HG03060 (cell line): Measurements from ENCODE around the gene XPO4.

Source experiments
- ATAC-seq: cut with Tn5 transposase; IDR thresholded peaks from one replicate; pipeline ENCODE4 v1.9.1; 2021; ENCODE audit warnings: low read depth, moderate number of reproducible peaks; ENCODE audit not compliant: unreplicated experiment

XPO4 gene

DNA sequence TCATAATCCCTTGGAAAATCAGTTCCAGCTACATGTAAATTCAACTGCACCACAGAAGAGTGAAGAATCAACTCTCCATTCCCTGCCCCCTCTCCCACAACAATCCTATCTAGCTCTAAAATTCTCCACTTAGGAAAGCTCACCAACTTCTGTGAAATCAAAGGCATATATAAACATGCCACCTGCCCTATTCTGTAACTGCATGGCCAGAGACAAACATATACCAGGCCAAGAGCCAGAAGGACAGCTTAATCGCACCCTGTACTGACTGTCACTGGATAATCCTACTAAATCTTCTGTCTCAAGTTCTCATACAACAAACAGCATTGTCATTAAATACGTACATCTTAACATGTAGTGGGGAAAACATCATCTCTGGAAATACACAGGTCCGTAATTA, 70.6 kb downstream of the XPO4 start:
- no peak for ATAC-seq

DNA sequence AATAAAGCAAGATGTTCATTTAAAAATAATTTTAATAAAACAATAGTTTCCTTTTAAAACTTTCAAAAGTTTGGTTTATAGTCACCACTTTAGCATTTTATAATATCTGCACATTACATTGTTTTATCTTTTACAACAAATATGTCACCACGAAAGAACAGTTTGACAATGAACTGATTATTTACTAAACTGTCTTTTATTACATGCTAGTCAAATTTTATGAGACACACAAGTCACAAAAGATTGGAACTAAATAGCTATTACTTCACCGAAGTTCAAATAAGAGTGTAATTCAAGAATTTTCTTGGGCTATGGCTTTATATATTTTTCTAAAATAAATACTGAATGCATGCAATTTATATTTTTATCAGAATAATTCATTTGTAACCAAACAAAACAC, 71.3 kb downstream of the XPO4 start:
- no peak for ATAC-seq

DNA sequence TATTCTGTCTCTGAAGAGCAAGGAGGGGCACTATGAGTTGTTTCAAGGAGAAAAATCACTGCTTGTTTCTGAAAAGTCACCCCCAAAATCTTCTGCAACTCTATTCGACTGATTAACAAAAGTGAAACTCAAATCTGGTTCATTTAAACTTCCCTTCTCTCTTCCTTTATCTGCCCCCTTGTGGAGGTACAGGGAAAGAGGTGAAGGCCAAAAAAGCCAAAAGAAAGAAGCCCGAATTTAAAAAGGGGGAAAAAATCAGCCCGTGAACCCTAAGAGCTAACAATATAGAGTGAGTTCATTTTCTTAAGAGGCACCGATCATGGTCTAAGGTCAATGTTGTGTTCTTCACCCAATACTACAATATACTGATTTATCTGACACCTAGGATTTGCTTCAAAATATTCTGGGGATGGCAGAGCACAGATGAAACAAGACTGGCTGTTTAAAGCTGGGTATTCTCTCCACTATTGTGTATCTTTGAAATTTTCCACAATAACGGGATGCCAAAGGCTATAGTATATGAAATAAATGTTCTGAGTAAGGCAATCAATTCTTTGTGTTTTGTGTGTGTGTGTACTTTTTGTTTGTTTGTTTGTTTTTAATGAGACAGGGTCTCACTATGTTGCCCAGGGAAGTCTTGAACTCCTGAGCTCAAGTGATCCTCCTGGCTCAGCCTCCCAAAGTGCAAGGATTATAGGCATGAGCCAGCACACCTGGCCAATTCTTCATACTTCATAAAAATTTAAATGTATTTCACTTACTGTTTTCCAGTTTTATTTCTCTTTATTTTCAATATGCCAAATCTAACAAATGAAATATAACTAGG, 73.8 kb downstream of the XPO4 start:
- no peak for ATAC-seq

DNA sequence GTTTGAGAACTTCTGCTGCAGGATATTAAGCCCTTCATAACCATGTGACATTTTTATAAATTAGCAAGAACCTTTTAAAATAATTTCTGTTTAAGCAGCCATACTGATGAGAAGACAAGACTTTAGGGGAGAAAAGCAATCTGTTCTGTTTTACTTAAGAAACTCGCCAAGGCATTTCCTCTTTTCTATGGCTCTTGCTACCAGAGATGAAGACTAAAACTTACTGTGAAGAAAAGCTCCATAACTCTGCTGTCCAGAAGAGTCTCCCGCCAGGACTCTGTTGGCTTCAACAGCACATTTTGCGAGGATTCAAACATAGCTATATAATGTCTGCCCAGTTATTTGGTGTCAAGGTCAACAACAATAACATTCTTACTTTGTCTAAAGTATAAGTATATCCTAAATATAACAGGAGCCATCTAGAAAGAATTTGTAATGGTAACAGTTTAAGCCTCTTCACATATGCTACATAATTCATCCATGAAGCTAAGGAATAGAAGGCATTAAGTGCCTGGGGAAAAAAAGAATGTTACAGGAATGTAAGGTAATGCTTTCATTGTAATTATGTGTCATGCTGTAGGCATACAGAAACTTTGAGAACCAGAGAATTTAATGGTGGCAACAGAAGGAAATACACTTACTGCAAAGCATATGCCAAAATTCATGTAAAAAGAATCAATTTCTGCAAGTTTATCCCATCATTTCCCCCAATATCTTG, 75.5 kb downstream of the XPO4 start:
- no peak for ATAC-seq

DNA sequence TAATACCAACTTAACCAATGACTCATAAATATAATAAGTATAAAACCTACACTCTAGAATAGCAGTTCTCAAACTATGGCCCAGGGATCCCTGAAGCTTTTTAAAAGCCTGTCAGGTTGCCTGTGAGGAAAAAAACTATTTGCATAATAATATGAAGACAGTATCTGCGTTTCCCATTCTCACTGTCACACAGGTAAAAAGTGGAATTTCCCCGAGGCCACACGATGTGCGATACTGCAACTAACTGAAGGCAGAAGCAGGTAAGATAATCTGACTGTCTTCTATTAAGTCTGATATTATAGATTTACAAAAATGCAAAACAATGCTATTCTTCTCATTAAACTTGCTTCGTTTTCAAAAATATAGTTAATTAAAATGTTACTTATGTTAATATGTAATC, 76.2 kb downstream of the XPO4 start:
- no peak for ATAC-seq

DNA sequence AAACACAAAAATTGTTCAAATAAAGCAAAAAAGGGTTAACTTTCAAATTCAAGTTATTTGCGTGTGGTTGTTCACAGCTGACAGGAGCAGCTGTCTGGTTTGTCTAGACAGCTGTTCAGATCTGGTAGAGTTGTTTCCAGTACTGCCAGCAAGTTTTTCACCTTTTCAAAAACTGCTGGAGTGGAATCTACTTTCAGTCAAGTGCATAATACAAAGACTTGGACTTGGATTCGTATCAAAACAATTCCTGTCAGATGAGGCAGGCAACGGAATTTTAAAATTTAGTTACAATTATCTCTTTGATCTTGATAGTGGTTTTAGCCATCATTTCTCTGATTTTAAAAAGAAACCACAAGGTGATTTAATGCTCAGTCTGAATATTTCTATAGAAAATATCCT, 77.1 kb downstream of the XPO4 start:
- ATAC-seq: no peak

DNA sequence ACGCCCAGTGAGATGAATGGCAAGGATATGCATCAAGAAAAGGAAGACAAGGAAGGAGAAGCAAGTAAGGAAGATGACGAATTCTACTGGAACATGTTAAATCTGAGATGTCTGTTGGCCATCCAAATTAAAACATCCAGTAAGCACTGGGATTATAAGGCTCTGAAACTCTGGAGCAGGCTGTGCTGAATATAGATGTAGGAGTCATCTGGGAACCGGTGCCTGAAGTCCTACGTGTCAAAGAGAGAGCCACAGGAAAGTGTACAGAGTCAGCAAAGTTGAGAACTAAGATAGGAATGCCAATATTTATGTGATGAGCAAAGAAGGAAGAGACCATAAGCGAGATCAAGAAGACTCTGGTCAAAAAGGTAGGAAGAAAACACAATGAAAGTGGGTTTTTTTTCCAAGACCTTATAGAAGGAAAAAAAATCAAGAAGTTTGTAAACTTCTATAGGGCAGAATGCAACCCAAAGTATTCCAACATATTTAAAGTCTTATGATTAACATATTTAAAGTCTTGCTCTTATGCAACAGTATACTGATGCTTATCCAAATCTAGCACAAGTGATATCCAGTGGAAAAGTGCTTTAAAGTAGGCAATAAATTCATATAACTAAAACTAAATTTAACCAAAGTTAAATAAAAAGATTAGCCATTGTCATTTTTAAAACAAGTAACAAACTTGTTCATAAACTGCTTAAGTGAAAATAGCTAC, 77.6 kb downstream of the XPO4 start:
- ATAC-seq: no peak

DNA sequence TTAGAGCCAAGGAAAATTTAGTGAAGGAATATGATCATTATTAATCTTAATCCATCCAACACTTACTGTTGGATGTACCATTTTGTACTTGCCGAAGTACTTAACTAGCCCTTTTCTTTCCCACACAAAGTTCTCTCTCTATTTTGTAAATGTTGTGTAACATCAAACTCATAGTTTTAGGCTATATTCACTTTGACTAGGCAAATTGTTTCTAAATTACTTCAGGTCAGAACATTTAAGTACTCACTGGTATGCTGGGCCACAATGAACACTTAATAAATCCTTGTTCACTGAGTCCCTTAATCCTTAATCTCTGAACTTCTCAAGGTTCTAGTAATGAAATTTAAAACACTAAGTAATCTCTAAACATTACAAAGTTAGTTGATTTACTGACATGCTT, 79.5 kb downstream of the XPO4 start:
- ATAC-seq: no peak

DNA sequence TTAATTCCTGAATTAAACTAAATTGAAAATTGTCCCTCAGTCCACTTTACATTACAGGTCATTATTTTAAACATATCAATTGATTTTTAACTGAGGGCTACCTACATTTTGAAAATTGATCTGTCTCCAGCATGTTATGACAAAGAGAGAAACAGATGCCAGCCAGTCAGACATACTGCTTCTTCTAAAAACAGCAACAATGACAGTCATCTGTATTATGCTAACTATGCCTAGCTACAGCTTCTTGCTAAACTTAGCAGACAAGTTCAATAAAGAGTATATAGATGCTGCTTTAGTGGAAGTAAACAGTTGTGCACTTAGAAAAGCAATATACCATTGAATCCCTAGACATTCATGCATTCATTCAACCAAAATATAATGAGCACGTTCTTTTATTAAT, 80.1 kb downstream of the XPO4 start:
- no peak for ATAC-seq

DNA sequence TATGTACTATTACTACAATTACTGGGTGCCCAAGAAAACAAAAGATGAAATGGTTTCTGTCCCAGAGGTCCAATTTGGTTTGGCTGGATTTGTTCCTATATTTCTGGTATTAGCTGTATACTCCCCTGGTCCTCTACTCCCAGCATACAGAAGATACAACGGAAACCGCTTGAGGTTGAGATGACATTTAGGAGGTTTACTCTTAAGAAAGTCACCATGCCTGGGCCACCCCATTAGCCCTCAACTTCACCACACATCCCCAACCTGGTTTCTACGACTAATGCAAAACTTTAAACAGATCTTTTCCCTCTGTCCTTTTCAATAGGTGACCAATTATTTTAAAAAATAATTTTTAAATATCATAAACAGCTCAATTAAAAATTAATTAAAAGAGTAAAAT, 82.8 kb downstream of the XPO4 start:
- ATAC-seq: no peak

DNA sequence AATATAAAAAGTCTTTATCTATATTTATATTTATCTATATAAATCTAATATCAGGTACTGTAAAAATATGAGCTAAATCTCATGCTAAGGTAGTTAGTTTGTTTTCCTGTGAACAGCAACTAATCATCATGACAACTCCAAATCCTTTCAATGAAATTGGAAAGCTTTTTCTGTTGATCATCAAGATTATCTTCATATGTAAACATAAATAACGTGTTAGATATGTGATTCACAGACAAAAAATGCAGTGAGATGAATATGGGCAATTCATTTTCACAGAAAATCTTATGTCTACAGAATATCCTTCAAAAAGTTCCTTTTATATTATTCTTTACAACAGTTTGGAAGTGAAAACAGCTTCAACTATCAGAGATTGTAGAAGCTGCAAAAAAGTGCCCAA, 87.1 kb downstream of the XPO4 start:
- ATAC-seq: no peak

DNA sequence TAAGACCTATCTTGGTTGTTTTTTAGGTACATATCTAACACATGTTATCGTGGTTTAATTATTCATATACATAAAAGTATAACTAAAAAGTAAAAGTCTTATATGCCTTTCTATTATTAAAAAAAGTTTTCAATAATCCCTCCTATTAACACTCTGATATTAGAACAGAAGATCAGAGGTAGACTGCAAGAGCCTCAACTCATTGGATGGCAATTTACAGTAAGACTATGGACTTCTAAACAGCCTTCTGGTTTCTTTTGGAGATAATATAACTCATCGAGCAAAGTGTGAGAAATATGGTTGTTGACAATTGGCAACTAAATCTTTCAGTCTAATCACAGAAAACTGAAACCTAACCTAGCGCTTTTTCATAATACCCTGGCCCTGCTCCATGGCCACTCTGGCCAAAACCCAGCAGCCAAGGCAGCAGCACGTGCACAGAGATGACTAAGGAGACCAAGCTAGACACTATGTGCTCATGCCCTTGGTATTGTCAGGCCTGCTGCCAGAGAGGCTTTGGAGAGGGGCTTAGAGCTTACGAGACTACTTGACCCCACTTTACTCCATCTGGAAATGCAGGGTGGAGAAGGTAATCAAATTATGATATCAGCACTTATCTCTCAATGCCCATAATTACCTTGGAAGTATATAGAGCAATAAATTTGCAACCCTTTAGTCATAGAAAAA, 88.2 kb downstream of the XPO4 start:
- no peak for ATAC-seq

DNA sequence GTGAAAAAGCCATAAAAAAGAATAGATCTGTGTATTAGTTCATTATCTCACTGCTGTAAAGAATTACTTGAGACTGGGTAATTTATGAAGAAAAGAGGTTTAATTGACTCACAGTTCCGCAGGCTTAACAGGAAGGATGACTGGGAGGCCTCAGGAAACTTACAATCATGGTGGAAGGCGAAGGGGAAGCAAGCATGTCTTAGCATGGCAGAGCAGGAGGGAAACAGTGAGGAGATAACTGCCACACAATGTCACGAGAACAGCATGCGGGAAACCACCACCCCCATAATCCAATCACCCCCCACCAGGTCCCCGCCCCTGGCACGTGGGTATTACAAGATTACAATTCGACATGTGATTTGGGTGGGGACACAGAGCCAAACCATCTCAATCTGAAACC, 89.7 kb downstream of the XPO4 start:
- ATAC-seq: no peak

DNA sequence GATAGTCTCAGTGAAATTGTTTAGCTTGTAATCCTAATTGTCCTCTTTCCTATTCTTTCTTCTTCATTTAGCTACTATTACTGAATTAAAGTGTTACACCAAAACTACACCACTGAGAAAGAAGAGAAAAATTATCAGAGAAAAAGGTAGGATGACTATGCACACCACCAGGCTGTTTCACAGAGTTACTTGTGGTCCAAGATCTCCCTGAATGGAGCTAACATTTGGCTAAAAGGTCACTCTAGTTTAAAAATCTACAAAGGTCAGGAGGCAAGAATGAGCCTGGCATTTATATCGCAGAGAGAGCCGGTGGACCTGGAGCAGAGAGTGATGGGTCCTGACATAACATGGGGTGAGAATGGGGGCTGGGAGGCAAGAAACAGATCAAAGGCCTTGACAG, 91.7 kb downstream of the XPO4 start:
- ATAC-seq: no peak

DNA sequence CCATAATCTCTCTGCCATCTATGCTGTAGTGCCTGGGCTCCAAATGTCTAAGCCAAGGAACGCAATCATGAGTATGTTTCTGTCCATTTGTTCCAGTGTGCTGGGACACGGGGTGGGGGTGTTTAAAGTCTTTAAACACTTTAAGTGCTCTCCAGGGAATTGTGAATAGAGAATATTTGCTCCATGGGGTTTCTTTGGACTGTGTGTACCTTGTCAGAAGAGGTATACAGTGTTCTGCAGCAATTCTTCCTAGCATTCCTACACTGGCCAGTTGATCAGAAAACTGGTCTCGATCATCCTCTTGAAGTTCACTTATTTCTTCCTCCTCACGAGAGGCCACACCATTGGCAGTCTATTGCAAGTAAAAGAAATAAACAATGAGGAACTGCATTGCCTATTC, 93.7 kb downstream of the XPO4 start:
- no peak for ATAC-seq

DNA sequence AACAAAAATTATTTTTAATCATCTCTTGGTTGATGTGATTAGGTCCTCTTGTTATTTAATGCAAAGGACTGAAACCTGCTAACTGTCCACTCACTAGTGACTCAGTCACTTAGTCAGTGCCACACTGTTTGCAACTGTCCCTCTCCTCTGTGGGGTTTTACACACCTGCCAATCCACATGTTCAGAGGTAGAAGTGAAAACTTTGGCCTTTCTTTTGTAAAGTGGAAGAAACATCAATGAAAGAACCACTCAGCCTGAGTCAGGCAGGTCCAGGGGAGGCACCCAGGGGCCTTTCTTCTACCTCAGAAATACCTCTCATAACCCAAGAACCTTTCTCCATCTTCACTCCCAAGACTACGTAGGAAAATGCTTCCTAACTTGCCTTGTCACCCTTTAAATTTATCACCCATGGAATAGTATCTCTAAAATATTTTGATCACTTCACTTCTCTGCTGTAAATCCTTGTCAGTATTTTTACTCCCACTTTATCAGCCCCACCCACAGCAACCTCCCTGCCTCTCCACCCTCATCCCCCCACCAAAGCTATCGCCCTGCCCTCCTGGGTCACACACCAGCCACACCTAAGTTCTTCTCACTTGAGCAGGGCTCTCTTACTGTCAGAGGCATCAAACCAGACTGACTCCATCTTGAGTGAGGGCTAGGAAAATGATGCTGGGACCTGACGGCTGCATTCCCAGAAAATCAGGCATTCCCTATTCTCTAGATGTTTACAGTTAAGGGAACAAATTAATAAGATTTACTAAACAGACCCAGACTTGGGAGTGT, 99.2 kb downstream of the XPO4 start:
- no peak for ATAC-seq

DNA sequence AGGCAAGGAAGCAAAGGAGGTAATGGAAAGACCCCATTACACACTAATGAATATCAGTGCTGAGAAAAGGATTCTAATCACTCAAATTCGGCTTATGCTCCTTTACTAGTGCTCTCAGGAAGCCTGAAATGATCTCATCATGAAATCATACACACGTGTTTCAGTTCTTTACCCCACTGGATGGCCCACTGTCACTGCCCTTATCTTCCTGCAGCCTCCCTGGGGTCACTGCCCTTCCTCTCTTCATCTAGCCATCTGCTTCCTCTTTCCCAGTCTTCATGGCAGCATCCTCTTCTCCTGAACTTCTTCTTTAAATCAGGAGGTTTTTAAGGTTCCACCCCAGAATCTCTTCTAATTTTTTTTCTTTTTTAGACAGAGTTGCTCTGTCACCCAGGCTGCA, 100.8 kb downstream of the XPO4 start:
- ATAC-seq: no peak

DNA sequence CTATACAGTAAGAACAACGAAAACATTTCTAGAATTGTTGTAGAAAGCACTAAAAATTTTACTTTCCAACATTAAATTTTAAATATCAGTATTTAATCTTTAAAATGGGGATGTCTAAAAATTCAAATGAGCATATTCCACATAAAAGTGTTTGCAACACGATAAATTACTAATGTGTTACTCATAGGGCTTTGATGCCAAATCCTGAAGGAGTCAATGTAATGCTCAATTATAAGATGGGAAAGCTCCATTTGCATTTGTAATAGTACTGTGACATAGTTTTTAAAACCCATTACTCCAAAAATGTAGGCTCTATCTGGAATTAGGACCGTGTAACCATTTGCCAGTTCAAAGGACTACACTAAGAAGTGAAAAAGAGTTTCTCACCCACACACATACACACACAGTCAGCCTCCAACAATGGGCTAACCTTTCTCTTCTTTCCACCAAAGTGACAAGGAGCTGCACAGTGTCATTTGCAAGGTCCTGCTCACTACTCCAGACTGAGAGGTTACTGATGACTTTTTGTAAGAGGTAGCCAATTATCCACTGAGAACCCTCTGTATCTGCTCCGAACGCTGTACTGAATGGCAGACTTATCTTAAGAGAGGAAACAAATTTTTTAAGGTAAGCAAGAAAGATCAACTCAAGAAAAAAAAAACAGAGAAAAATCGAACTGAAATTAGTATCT, 102.7 kb downstream of the XPO4 start:
- ATAC-seq: no peak

DNA sequence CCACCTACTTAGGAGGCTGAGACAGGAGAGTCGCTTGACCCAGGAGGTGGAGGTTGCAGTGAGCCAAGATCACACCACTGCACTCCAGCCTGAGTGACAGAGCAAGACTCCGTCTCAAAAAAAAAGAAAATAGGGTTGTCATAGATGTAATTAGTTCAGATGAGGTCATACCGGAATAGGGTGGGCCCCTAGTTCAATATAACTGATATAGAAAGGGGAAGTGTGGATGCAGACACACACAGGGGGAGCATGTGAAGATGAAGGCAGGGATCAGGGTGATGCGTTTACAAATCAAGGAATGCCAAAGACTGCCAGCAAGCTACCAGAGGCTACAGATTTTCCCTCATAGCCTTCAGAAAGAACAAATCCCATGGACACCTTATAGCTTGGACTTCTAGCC, 104.5 kb downstream of the XPO4 start:
- ATAC-seq: no peak
